ENCODE results near the gene CHRND.
A peak's percentile ranks its signal among the peaks of the same experiment; 100 is the strongest.

Gene CHRND

GRCh38 chr2:232537499-232537898 is 11.5 kb downstream of the CHRND start:
- H3K27me3 Mint-ChIP-seq: no peaks in the 10 kb centered on the region

GRCh38 chr2:232538671-232539070 is 12.7 kb downstream of the CHRND start:
- H3K9me3 Mint-ChIP-seq (ENCODE audit: low read depth): no peaks in the 10 kb centered on the region
- no peak overlapping the region for H3K4me3 Mint-ChIP-seq
- H3K27ac Mint-ChIP-seq: no peak overlapping the region
- H3K36me3 Mint-ChIP-seq: peaks cover 3% of the 10 kb centered on the region
- H3K27me3 Mint-ChIP-seq: no peaks in the 10 kb centered on the region
- H3K4me1 Mint-ChIP-seq (ENCODE audit: low read depth): peaks cover 4% of the 10 kb centered on the region

More at GRCh38 chr2:232537499-232537898, 11.5 kb downstream of the CHRND start:
- Mint-ChIP-seq H3K4me1 (ENCODE audit: low read depth) (peaks cover 3% of the 10 kb centered on the region), H3K36me3 (no peaks in the 10 kb centered on the region), H3K4me3 (no peak overlapping the region), H3K9me3 (ENCODE audit: low read depth) (no peaks in the 10 kb centered on the region), H3K27ac (no peak overlapping the region)

- no peak within 1 kb of the TSS for H3K27ac Mint-ChIP-seq
Measured at GRCh38 chr2:232539298-232540231, 13.6 kb downstream of the CHRND start, which contains the start of gene CHRNG. Gene CHRNG (plus strand): TSS chr2:232539692. CDS start chr2:232539748, 56 bp downstream.

GRCh38 chr2:232540441-232541041 is 14.6 kb downstream of the CHRND start:
- no peak overlapping the region for H3K4me3 Mint-ChIP-seq
- no peak overlapping the region for H3K27ac Mint-ChIP-seq
- peaks cover 3% of the 10 kb centered on the region for H3K36me3 Mint-ChIP-seq
- H3K4me1 Mint-ChIP-seq (ENCODE audit: low read depth): peaks cover 6% of the 10 kb centered on the region
- no peaks in the 10 kb centered on the region for H3K27me3 Mint-ChIP-seq
- H3K9me3 Mint-ChIP-seq (ENCODE audit: low read depth): no peaks in the 10 kb centered on the region

More at GRCh38 chr2:232539298-232540231, 13.6 kb downstream of the CHRND start, which contains the start of gene CHRNG:
- Mint-ChIP-seq H3K4me3 (no peak within 1 kb of the TSS), H3K4me1 (ENCODE audit: low read depth) (peaks cover 4% of the 10 kb centered on the region), H3K27me3 (no peaks in the 10 kb centered on the region), H3K36me3 (peaks cover 3% of the 10 kb centered on the region), H3K9me3 (ENCODE audit: low read depth) (no peaks in the 10 kb centered on the region)

GRCh38 chr2:232541195-232541960 is 15.4 kb downstream of the CHRND start:
- H3K27ac Mint-ChIP-seq: no peak overlapping the region
- peaks cover 3% of the 10 kb centered on the region for H3K36me3 Mint-ChIP-seq
- no peaks in the 10 kb centered on the region for H3K9me3 Mint-ChIP-seq (ENCODE audit: low read depth)
- H3K27me3 Mint-ChIP-seq: no peaks in the 10 kb centered on the region
- no peak overlapping the region for H3K4me3 Mint-ChIP-seq
- peaks cover 10% of the 10 kb centered on the region for H3K4me1 Mint-ChIP-seq (ENCODE audit: low read depth)

- H3K4me1 Mint-ChIP-seq (ENCODE audit: low read depth): peaks cover 15% of the 10 kb centered on the region
- no peaks in the 10 kb centered on the region for H3K9me3 Mint-ChIP-seq (ENCODE audit: low read depth)
- H3K4me3 Mint-ChIP-seq: no peak overlapping the region
- H3K27me3 Mint-ChIP-seq: no peaks in the 10 kb centered on the region
- no peak overlapping the region for H3K27ac Mint-ChIP-seq
- peaks cover 5% of the 10 kb centered on the region for H3K36me3 Mint-ChIP-seq
Measured at GRCh38 chr2:232541961-232542714, 16.2 kb downstream of the CHRND start.

GRCh38 chr2:232542715-232543467 is 16.9 kb downstream of the CHRND start:
- H3K27ac Mint-ChIP-seq: no peak overlapping the region
- H3K4me3 Mint-ChIP-seq: no peak overlapping the region
- H3K4me1 Mint-ChIP-seq (ENCODE audit: low read depth): peaks cover 23% of the 10 kb centered on the region
- no peaks in the 10 kb centered on the region for H3K27me3 Mint-ChIP-seq
- peaks cover 10% of the 10 kb centered on the region for H3K36me3 Mint-ChIP-seq
- no peaks in the 10 kb centered on the region for H3K9me3 Mint-ChIP-seq (ENCODE audit: low read depth)

GRCh38 chr2:232543491-232543890 is 17.5 kb downstream of the CHRND start:
- no peaks in the 10 kb centered on the region for H3K27me3 Mint-ChIP-seq
- H3K27ac Mint-ChIP-seq: no peak overlapping the region
- H3K4me1 Mint-ChIP-seq (ENCODE audit: low read depth): peaks cover 26% of the 10 kb centered on the region
- no peaks in the 10 kb centered on the region for H3K9me3 Mint-ChIP-seq (ENCODE audit: low read depth)
- H3K36me3 Mint-ChIP-seq: peaks cover 14% of the 10 kb centered on the region
- no peak overlapping the region for H3K4me3 Mint-ChIP-seq

- no peaks in the 10 kb centered on the region for H3K27me3 Mint-ChIP-seq
- H3K27ac Mint-ChIP-seq: no peak overlapping the region
- H3K9me3 Mint-ChIP-seq (ENCODE audit: low read depth): no peaks in the 10 kb centered on the region
- H3K4me3 Mint-ChIP-seq: no peak overlapping the region
- H3K36me3 Mint-ChIP-seq: peaks cover 18% of the 10 kb centered on the region
- H3K4me1 Mint-ChIP-seq (ENCODE audit: low read depth): peaks cover 32% of the 10 kb centered on the region
Measured at GRCh38 chr2:232543928-232544631, 18.1 kb downstream of the CHRND start.

- Mint-ChIP-seq H3K27ac (no peak overlapping the region), H3K9me3 (ENCODE audit: low read depth) (no peaks in the 10 kb centered on the region), H3K27me3 (no peaks in the 10 kb centered on the region), H3K4me1 (ENCODE audit: low read depth) (peaks cover 37% of the 10 kb centered on the region), H3K36me3 (peaks cover 18% of the 10 kb centered on the region), H3K4me3 (no peak overlapping the region)
Measured at GRCh38 chr2:232544674-232545073, 18.7 kb downstream of the CHRND start.

GRCh38 chr2:232545511-232546375 is 19.8 kb downstream of the CHRND start:
- no peak overlapping the region for H3K4me3 Mint-ChIP-seq
- peaks cover 18% of the 10 kb centered on the region for H3K36me3 Mint-ChIP-seq
- H3K27me3 Mint-ChIP-seq: no peaks in the 10 kb centered on the region
- no peaks in the 10 kb centered on the region for H3K9me3 Mint-ChIP-seq (ENCODE audit: low read depth)
- H3K4me1 Mint-ChIP-seq (ENCODE audit: low read depth): peaks cover 40% of the 10 kb centered on the region
- H3K27ac Mint-ChIP-seq: no peak overlapping the region

GRCh38 chr2:232547991-232548390 is 22.0 kb downstream of the CHRND start:
- Mint-ChIP-seq H3K36me3 (peaks cover 22% of the 10 kb centered on the region), H3K4me1 (ENCODE audit: low read depth) (peaks cover 59% of the 10 kb centered on the region), H3K27ac (no peak overlapping the region), H3K9me3 (ENCODE audit: low read depth) (no peaks in the 10 kb centered on the region), H3K27me3 (no peaks in the 10 kb centered on the region), H3K4me3 (peak overlapping the region; percentile 100)

Data from activated naive CD8-positive, alpha-beta T cell (primary cell).